OCI-LY7 (cell line): Measurements from ENCODE around the gene SCAMP3. TPM values are rescaled to one million over a fixed set of nuclear protein-coding genes. Genes with fewer than 3 reads are reported as not detected.

Source experiments
- BruUV-seq: library from RNA; stranded (reverse); fragments of 400-500 nt; replicated peaks from 2 replicates; lab custom pipeline; 2021; lab: Mats Ljungman, UMichigan
- CTCF ChIA-PET: fragments of 300-600 bp; sonication (Branson Sonifier 250); formaldehyde crosslinking; loops from one replicate; lab custom pipeline; 2022; ENCODE audit warnings: antibody characterized with exemption; ENCODE audit not compliant: unreplicated experiment; lab: Charles Lee
- POLR2A ChIA-PET: fragments of 300-600 bp; sonication (Branson Sonifier 250); formaldehyde crosslinking; loops from one replicate; lab custom pipeline; 2022; ENCODE audit warnings: antibody characterized with exemption; lab: Charles Lee
- DNase-seq: peaks from one replicate; pipeline ENCODE4 v3.0.0-alpha.2; 2015; ENCODE audit warnings: low spot score
- H2AFZ ChIP-seq: fragments of 200-600 bp; sonication (generic), shearing (Covaris generic); 2 replicates; pipeline ENCODE4 v1.6.1; 2014; ENCODE audit warnings: mild to moderate bottlenecking, antibody characterized with exemption, low read length, moderate library complexity
- H3K27ac ChIP-seq: fragments of 200-600 bp; sonication (generic); 2 replicates; pipeline ENCODE4 v1.5.1; 2014; ENCODE audit warnings: mixed run types, low read depth, mild to moderate bottlenecking, moderate library complexity, low read length, inconsistent platforms; ENCODE audit not compliant: poor library complexity, severe bottlenecking
- H3K36me3 ChIP-seq: fragments of 200-600 bp; sonication (generic); 2 replicates; pipeline ENCODE4 v1.6.1; 2014; ENCODE audit warnings: mild to moderate bottlenecking, antibody characterized with exemption, low read length, moderate library complexity, mixed read lengths; ENCODE audit not compliant: insufficient read depth
- H3K4me1 ChIP-seq: fragments of 200-600 bp; sonication (generic); 2 replicates; pipeline ENCODE4 v1.5.1; 2014; ENCODE audit warnings: mild to moderate bottlenecking, low read length; ENCODE audit not compliant: insufficient read depth, poor library complexity, severe bottlenecking
- H3K4me2 ChIP-seq: fragments of 200-600 bp; sonication (generic); 2 replicates; pipeline ENCODE4 v1.6.1; 2014; ENCODE audit warnings: mild to moderate bottlenecking, low read length
- H3K4me3 ChIP-seq: fragments of 200-600 bp; sonication (generic); 2 replicates; pipeline ENCODE4 v1.5.1; 2014; ENCODE audit warnings: mild to moderate bottlenecking, low read depth, low read length; ENCODE audit not compliant: poor library complexity, severe bottlenecking
- H3K79me2 ChIP-seq: fragments of 200-600 bp; sonication (generic); 2 replicates; pipeline ENCODE4 v1.6.1; 2016; ENCODE audit warnings: low read depth, mild to moderate bottlenecking, low read length, moderate library complexity, mixed read lengths; ENCODE audit not compliant: insufficient read depth
- H3K9me2 ChIP-seq: fragments of 200-600 bp; sonication (generic); 2 replicates; pipeline ENCODE4 v1.6.1; 2016; ENCODE audit warnings: mild to moderate bottlenecking, low read length, mixed read lengths; ENCODE audit not compliant: insufficient read depth
- H3K9me3 ChIP-seq: fragments of 200-600 bp; sonication (generic); 2 replicates; pipeline ENCODE4 v1.6.1; 2014; ENCODE audit warnings: mild to moderate bottlenecking, mixed run types, low read length, mixed read lengths
- H4K20me1 ChIP-seq: fragments of 200-600 bp; sonication (generic); 2 replicates; pipeline ENCODE4 v1.6.1; 2014; ENCODE audit warnings: mild to moderate bottlenecking, antibody characterized with exemption, low read length, moderate library complexity, mixed read lengths; ENCODE audit not compliant: insufficient read depth
- EZH2phosphoT487 ChIP-seq: fragments of 200-600 bp; sonication (generic); IDR thresholded peaks from 2 replicates; pipeline ENCODE4 v1.6.1; 2018; ENCODE audit warnings: low read depth, borderline replicate concordance, mild to moderate bottlenecking, mixed run types, antibody characterized with exemption, low read length, moderate library complexity, mixed read lengths
- intact Hi-C: fragments of 100-400 bp; cut with micrococcal nuclease; formaldehyde crosslinking; loops from one replicate; pipeline ENCODE4 v1.10.0; 2022; ENCODE audit not compliant: unreplicated experiment
- total RNA-seq, 2 experiments: library from RNA; depleted of rRNA in 1 of 2; stranded (reverse); fragments of >200 nt in 1 of 2; shearing (Covaris generic) in 1 of 2; gene quantifications; 2 replicates each; pipeline ENCODE4 v1.2.3, GENCODE V29; 2014 to 2022
- TF ChIP-seq, protein P1 (sequence below): fragments of 200-600 bp; sonication (generic); conservative IDR thresholded peaks from 2 replicates; pipeline ENCODE4 v1.5.1; 2014; ENCODE audit warnings: mild to moderate bottlenecking, antibody characterized with exemption, low read length, moderate library complexity, mixed read lengths

The SCAMP3 gene
- total RNA-seq, 2 experiments from 2014 or later, result 58.3 to 74.7 TPM

DNA sequence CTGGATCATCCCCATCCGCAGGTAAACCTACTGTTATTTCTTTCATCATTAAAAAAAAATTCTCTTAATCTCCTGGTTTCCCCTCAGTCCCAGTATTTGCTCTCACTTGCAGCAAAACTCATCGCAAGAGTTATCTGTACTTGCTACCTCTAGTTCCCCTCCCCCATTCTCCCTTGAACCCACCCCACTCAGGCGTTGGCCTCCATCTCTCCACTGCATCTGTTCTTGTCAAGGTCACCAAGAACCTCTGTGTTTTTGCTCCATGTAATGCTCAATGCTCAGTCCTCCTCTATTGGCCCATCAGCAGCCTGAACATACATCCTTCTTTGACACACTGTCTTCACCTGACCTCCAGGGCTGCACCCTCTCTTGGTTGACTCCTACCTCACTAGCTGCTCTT lies 34.5 kb upstream of the SCAMP3 start:
- POLR2A ChIA-PET, result interaction anchor here (1.2 to 1.3 kb wide), 2 partner anchors 11 to 24 kb away, joined by 5 to 10 read pairs; partner anchors contain the start of genes CLK2 and FDPS
- Histone ChIP-seq H3K79me2 (no peaks in the 10 kb centered on the region), H3K9me3 (no peaks in the 10 kb centered on the region)

DNA sequence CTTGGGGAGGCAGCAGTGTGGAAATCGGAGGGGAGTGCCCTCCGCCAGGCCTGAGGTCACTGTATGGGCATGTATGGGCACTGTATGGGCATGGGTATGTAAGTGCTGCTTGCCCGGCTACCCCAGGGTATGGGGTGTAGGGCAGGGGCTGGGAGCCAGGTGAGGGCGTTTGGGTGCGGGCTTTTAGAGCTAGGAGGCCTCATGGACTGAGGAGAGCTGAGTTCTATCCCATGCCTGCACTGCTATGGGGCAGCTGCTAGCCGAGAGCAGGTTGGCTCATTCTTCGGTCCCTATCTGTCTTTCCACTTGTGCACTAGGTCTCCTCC lies 33.7 kb upstream of the SCAMP3 start:
- Histone ChIP-seq H3K36me3 (no peaks in the 10 kb centered on the region), H3K79me2 (no peaks in the 10 kb centered on the region), H2AFZ (no peak overlapping the region), H3K4me2 (no peak overlapping the region), H4K20me1 (no peaks in the 10 kb centered on the region), H3K27ac (no peak overlapping the region), H3K9me3 (no peaks in the 10 kb centered on the region), H3K9me2 (no peaks in the 10 kb centered on the region), H3K4me1 (peaks cover 17% of the 10 kb centered on the region), H3K4me3 (no peak overlapping the region)
- ChIA-PET CTCF (no interaction called here), POLR2A (no interaction called here)
- no TSS peak for BruUV-seq
- DNase-seq, result no peak
- intact Hi-C loops, result no loop called here
- TF ChIP-seq EZH2phosphoT487, result no peak
- TF ChIP-seq, protein P1, sequence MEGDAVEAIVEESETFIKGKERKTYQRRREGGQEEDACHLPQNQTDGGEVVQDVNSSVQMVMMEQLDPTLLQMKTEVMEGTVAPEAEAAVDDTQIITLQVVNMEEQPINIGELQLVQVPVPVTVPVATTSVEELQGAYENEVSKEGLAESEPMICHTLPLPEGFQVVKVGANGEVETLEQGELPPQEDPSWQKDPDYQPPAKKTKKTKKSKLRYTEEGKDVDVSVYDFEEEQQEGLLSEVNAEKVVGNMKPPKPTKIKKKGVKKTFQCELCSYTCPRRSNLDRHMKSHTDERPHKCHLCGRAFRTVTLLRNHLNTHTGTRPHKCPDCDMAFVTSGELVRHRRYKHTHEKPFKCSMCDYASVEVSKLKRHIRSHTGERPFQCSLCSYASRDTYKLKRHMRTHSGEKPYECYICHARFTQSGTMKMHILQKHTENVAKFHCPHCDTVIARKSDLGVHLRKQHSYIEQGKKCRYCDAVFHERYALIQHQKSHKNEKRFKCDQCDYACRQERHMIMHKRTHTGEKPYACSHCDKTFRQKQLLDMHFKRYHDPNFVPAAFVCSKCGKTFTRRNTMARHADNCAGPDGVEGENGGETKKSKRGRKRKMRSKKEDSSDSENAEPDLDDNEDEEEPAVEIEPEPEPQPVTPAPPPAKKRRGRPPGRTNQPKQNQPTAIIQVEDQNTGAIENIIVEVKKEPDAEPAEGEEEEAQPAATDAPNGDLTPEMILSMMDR, result no peak

More for the DNA sequence above, 34.5 kb upstream of the SCAMP3 start:
- H3K4me3 ChIP-seq, result no peak overlapping the region
- no peak for TF ChIP-seq EZH2phosphoT487
- TF ChIP-seq, protein P1, result no peak
- H3K36me3 ChIP-seq, result no peaks in the 10 kb centered on the region
- no peak for DNase-seq
- intact Hi-C loops, result no loop called here
- peaks cover 17% of the 10 kb centered on the region for H3K4me1 ChIP-seq
- H4K20me1 ChIP-seq, result no peaks in the 10 kb centered on the region
- peak overlapping the region; percentile 57 for H3K4me2 ChIP-seq
- no TSS peak for BruUV-seq
- CTCF ChIA-PET, result no interaction called here
- no peak overlapping the region; the same call in 1 of the 2 replicates for H2AFZ ChIP-seq
- H3K9me2 ChIP-seq, result no peaks in the 10 kb centered on the region
- H3K27ac ChIP-seq, result peak overlapping the region; percentile 57

DNA sequence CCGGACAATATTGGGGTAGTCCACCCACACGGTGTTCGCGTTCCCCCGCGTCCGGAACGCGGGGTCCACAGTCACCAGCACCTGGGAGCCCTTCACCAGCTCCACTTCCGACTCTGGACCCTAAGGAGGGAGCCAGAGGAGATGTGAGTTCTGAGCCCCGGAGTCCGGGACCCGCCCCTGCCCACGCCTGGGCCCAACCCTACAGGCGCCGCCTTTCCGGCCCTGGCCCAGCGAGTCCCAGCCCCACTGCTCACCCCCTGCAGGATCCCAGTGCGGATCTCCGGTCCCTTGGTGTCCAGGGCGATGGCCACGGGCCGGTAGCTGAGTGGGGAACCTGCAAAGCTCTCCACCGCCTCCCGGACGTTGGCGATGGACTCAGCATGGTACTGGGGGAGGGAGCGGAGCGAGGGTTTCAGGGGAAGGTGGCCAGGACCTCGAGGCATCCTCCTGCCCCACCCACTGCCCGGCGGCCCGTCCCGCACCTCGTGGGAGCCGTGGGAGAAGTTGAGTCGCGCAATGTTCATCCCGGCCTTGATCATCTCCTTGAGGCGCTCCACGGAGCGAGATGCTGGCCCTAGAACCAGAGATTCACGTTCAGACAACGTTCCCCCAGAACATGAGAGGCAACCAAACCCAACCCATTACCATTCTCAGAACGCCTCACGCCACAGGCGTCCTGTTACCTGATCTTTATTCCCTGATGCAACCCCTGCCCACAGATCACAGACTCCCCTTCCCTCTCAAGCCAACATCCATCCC lies 33.2 kb upstream of the SCAMP3 start:
- no peak for TF ChIP-seq EZH2phosphoT487
- TF ChIP-seq, protein P1, result no peak
- H3K4me2 ChIP-seq, result no peak overlapping the region
- no peak for DNase-seq
- no peaks in the 10 kb centered on the region for H3K9me2 ChIP-seq
- H3K27ac ChIP-seq, result no peak overlapping the region
- H3K4me3 ChIP-seq, result no peak overlapping the region
- BruUV-seq, result no TSS peak
- no peaks in the 10 kb centered on the region for H3K79me2 ChIP-seq
- ChIA-PET CTCF (no interaction called here), POLR2A (no interaction called here)
- no peaks in the 10 kb centered on the region for H4K20me1 ChIP-seq
- no peak overlapping the region for H2AFZ ChIP-seq
- intact Hi-C loops, result no loop called here
- no peaks in the 10 kb centered on the region for H3K9me3 ChIP-seq
- H3K36me3 ChIP-seq, result no peaks in the 10 kb centered on the region
- peaks cover 17% of the 10 kb centered on the region for H3K4me1 ChIP-seq
